ENCODE measurements around the gene CNN3. TPM values are rescaled to one million over a fixed set of nuclear protein-coding genes. Genes with fewer than 3 reads are reported as not detected.

The CNN3 gene
- total RNA-seq, 1 donor, result 316 TPM

DNA sequence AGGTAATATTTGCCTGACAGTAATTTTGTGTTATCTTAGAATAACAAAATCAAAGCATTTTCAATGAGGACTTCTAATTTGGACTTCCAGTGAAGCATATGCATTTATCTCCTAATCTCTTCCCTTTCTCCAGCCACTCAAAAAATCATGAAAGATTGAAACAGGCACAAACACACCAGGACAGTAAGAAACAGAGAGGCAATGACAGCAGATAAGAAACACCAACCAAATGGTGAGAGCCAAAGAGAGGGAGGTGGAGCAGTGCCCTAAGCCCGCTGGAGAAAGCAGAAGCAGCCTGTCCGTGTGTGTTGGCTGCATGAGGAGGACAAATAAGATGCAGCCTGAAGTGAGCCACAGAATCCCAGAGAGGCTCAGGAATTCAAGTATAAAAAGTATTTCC lies 67.7 kb downstream of the CNN3 start:
- DNase-seq (ENCODE audit: insufficient read length, low spot score, missing footprints), result no peak
- Histone ChIP-seq H3K27me3 (ENCODE audit: insufficient read depth, low read length) (no peaks in the 10 kb centered on the region), H3K4me2 (ENCODE audit: insufficient read depth, low read length) (no peak overlapping the region)

GRCh38 chr1:94858276-94858675 lies 68.6 kb downstream of the CNN3 start:
- H3K4me1 ChIP-seq (ENCODE audit: insufficient read depth, low read length), result peaks cover 17% of the 10 kb centered on the region
- no peak overlapping the region for H3K4me2 ChIP-seq (ENCODE audit: insufficient read depth, low read length)
- H4K20me1 ChIP-seq (ENCODE audit: insufficient read depth, low read length), result no peaks in the 10 kb centered on the region
- H3K4me3 ChIP-seq (ENCODE audit: insufficient read depth, low read length), result no peak overlapping the region
- no peaks in the 10 kb centered on the region for H3K36me3 ChIP-seq (ENCODE audit: insufficient read depth, low read length)
- H3K9me3 ChIP-seq (ENCODE audit: low read depth, low read length), result no peaks in the 10 kb centered on the region
- TF ChIP-seq, protein P1, sequence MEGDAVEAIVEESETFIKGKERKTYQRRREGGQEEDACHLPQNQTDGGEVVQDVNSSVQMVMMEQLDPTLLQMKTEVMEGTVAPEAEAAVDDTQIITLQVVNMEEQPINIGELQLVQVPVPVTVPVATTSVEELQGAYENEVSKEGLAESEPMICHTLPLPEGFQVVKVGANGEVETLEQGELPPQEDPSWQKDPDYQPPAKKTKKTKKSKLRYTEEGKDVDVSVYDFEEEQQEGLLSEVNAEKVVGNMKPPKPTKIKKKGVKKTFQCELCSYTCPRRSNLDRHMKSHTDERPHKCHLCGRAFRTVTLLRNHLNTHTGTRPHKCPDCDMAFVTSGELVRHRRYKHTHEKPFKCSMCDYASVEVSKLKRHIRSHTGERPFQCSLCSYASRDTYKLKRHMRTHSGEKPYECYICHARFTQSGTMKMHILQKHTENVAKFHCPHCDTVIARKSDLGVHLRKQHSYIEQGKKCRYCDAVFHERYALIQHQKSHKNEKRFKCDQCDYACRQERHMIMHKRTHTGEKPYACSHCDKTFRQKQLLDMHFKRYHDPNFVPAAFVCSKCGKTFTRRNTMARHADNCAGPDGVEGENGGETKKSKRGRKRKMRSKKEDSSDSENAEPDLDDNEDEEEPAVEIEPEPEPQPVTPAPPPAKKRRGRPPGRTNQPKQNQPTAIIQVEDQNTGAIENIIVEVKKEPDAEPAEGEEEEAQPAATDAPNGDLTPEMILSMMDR (IDR thresholded peaks at IDR 0.05; ENCODE audit: extremely low read depth, low read depth, low read length), result no peak
- H3K27me3 ChIP-seq (ENCODE audit: insufficient read depth, low read length), result no peaks in the 10 kb centered on the region
- no peak for DNase-seq (ENCODE audit: insufficient read length, low spot score, missing footprints)
- no peaks in the 10 kb centered on the region for H3K79me2 ChIP-seq (ENCODE audit: insufficient read depth, low read length)
- no peak overlapping the region for H2AFZ ChIP-seq (ENCODE audit: low read length)
- no peak overlapping the region for H3K27ac ChIP-seq (ENCODE audit: low read depth, low read length)

More for the DNA sequence above, 67.7 kb downstream of the CNN3 start:
- Histone ChIP-seq H3K9me3 (ENCODE audit: low read depth, low read length) (no peaks in the 10 kb centered on the region), H3K36me3 (ENCODE audit: insufficient read depth, low read length) (no peaks in the 10 kb centered on the region), H3K4me1 (ENCODE audit: insufficient read depth, low read length) (peaks cover 25% of the 10 kb centered on the region), H3K79me2 (ENCODE audit: insufficient read depth, low read length) (no peaks in the 10 kb centered on the region), H2AFZ (ENCODE audit: low read length) (no peak overlapping the region), H3K4me3 (ENCODE audit: insufficient read depth, low read length) (no peak overlapping the region), H4K20me1 (ENCODE audit: insufficient read depth, low read length) (no peaks in the 10 kb centered on the region), H3K27ac (ENCODE audit: low read depth, low read length) (no peak overlapping the region)
- TF ChIP-seq, protein P1 (IDR thresholded peaks at IDR 0.05; ENCODE audit: extremely low read depth, low read depth, low read length), result no peak

- Histone ChIP-seq H3K4me1 (ENCODE audit: insufficient read depth, low read length) (peaks cover 8% of the 10 kb centered on the region), H3K79me2 (ENCODE audit: insufficient read depth, low read length) (no peaks in the 10 kb centered on the region), H3K27ac (ENCODE audit: low read depth, low read length) (no peak overlapping the region), H3K9me3 (ENCODE audit: low read depth, low read length) (no peaks in the 10 kb centered on the region), H3K36me3 (ENCODE audit: insufficient read depth, low read length) (no peaks in the 10 kb centered on the region), H3K27me3 (ENCODE audit: insufficient read depth, low read length) (no peaks in the 10 kb centered on the region), H3K4me2 (ENCODE audit: insufficient read depth, low read length) (no peak overlapping the region), H2AFZ (ENCODE audit: low read length) (no peak overlapping the region), H4K20me1 (ENCODE audit: insufficient read depth, low read length) (no peaks in the 10 kb centered on the region), H3K4me3 (ENCODE audit: insufficient read depth, low read length) (no peak overlapping the region)
- TF ChIP-seq, protein P1 (IDR thresholded peaks at IDR 0.05; ENCODE audit: extremely low read depth, low read depth, low read length), result no peak
- no peak for DNase-seq (ENCODE audit: insufficient read length, low spot score, missing footprints)
Measured at GRCh38 chr1:94856868-94857267, 70.0 kb downstream of the CNN3 start.

- no peak overlapping the region for H2AFZ ChIP-seq (ENCODE audit: low read length)
- TF ChIP-seq, protein P1 (IDR thresholded peaks at IDR 0.05; ENCODE audit: extremely low read depth, low read depth, low read length), result no peak
- no peaks in the 10 kb centered on the region for H4K20me1 ChIP-seq (ENCODE audit: insufficient read depth, low read length)
- H3K9me3 ChIP-seq (ENCODE audit: low read depth, low read length), result no peaks in the 10 kb centered on the region
- no peak overlapping the region for H3K27ac ChIP-seq (ENCODE audit: low read depth, low read length)
- no peak overlapping the region for H3K4me3 ChIP-seq (ENCODE audit: insufficient read depth, low read length)
- DNase-seq (ENCODE audit: insufficient read length, low spot score, missing footprints), result no peak
- H3K4me2 ChIP-seq (ENCODE audit: insufficient read depth, low read length), result no peak overlapping the region
- peaks cover 8% of the 10 kb centered on the region for H3K4me1 ChIP-seq (ENCODE audit: insufficient read depth, low read length)
- no peaks in the 10 kb centered on the region for H3K79me2 ChIP-seq (ENCODE audit: insufficient read depth, low read length)
- H3K27me3 ChIP-seq (ENCODE audit: insufficient read depth, low read length), result no peaks in the 10 kb centered on the region
- H3K36me3 ChIP-seq (ENCODE audit: insufficient read depth, low read length), result no peaks in the 10 kb centered on the region
Measured at GRCh38 chr1:94856004-94856403, 70.9 kb downstream of the CNN3 start.

All from osteoblast (primary cell).